Measurements from ENCODE around the gene NCAPD2.

Gene NCAPD2

GRCh38 chr12:6560501-6561205 is 66.8 kb downstream of the NCAPD2 start:
- Histone ChIP-seq H3K9ac (ENCODE audit: low read length) (peak overlapping the region; percentile 29), H2AFZ (ENCODE audit: low read depth, low read length) (no peak overlapping the region), H3K23ac (ENCODE audit: low read length in 2 of 2) (no peak overlapping the region), H3K18ac (ENCODE audit: low read depth in 1 of 2, low read length in 2 of 2) (no peak overlapping the region), H3K4me2 (ENCODE audit: low read length, poor library complexity, severe bottlenecking) (no peak overlapping the region), H3K27me3 (ENCODE audit: control insufficient read depth in 1 of 2, insufficient read depth in 1 of 2, low read length in 2 of 2) (no peaks in the 10 kb centered on the region), H3K14ac (ENCODE audit: low read length in 2 of 2) (no peak overlapping the region), H3K27ac (ENCODE audit: low read length, poor library complexity, severe bottlenecking) (no peak overlapping the region), H3K36me3 (ENCODE audit: control insufficient read depth in 1 of 2, insufficient read depth in 2 of 2, low read depth in 1 of 2, low read length in 2 of 2) (peaks cover 66 to 76% of the 10 kb centered on the region in 2 experiments), H3K4ac (ENCODE audit: low read depth in 1 of 2, low read length in 2 of 2) (no peak overlapping the region), H2BK15ac (ENCODE audit: low read depth, poor library complexity, severe bottlenecking) (no peak overlapping the region), H3K79me1 (replicated peaks; ENCODE audit: low read length, poor library complexity, severe bottlenecking) (peaks cover 41% of the 10 kb centered on the region), H2BK12ac (ENCODE audit: low read length in 2 of 2) (no peak overlapping the region), H4K91ac (ENCODE audit: low read length) (peak overlapping the region; percentile 27), H2AK5ac (ENCODE audit: low read length, severe bottlenecking) (no peak overlapping the region), H3K4me1 (ENCODE audit: control insufficient read depth, insufficient read depth, low read depth, low read length) (peaks cover 2% of the 10 kb centered on the region), H2BK5ac (ENCODE audit: low read depth, low read length, poor library complexity, severe bottlenecking) (no peak overlapping the region), H2BK120ac (ENCODE audit: low read depth, low read length) (no peak overlapping the region), H3K9me3 (ENCODE audit: control insufficient read depth, low read length) (no peaks in the 10 kb centered on the region), H3K4me3 (ENCODE audit: insufficient read depth in 1 of 2, low read depth in 1 of 2, low read length in 2 of 2) (no peak overlapping the region), H4K8ac (ENCODE audit: low read length) (no peak overlapping the region)
- no peak for DNase-seq
- WGBS, result 96% methylated on average over 12 of the region's 13 CpGs

DNA sequence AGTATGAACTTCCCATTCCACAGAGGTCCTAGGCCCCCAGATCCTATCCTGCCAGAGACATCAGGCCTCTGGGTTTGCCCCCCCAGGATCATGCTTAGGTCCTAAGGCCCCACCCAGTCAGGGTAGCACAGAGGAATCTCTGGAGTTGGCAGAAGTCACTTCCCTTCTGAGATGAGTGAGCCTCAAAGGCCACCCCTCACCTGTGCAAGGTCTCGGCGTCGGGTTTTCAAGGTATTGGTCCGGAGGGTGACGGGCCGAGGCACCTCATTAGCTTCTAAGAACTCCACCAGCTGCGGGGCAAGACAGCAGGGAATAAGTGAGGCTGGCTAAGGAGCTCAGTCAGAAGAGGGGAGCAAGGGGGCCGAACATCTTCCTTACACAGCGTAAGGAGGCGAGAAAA is 69.0 kb downstream of the NCAPD2 start:
- Histone ChIP-seq H3K36me3 (ENCODE audit: control insufficient read depth in 1 of 2, insufficient read depth in 2 of 2, low read depth in 1 of 2, low read length in 2 of 2) (peaks cover 61 to 75% of the 10 kb centered on the region in 2 experiments), H2BK15ac (ENCODE audit: low read depth, poor library complexity, severe bottlenecking) (no peak overlapping the region), H3K4me3 (ENCODE audit: insufficient read depth in 1 of 2, low read depth in 1 of 2, low read length in 2 of 2) (no peak overlapping the region), H3K23ac (ENCODE audit: low read length in 2 of 2) (no peak overlapping the region), H3K9me3 (ENCODE audit: control insufficient read depth, low read length) (no peaks in the 10 kb centered on the region), H3K14ac (ENCODE audit: low read length in 2 of 2) (no peak overlapping the region), H3K27ac (ENCODE audit: low read length, poor library complexity, severe bottlenecking) (no peak overlapping the region), H3K4me2 (ENCODE audit: low read length, poor library complexity, severe bottlenecking) (no peak overlapping the region), H3K27me3 (ENCODE audit: control insufficient read depth in 1 of 2, insufficient read depth in 1 of 2, low read length in 2 of 2) (no peaks in the 10 kb centered on the region), H3K79me1 (replicated peaks; ENCODE audit: low read length, poor library complexity, severe bottlenecking) (peaks cover 38% of the 10 kb centered on the region), H2BK120ac (ENCODE audit: low read depth, low read length) (no peak overlapping the region), H3K18ac (ENCODE audit: low read depth in 1 of 2, low read length in 2 of 2) (no peak overlapping the region), H2BK5ac (ENCODE audit: low read depth, low read length, poor library complexity, severe bottlenecking) (no peak overlapping the region), H2AFZ (ENCODE audit: low read depth, low read length) (no peak overlapping the region), H2BK12ac (ENCODE audit: low read length in 2 of 2) (no peak overlapping the region), H4K8ac (ENCODE audit: low read length) (no peak overlapping the region), H3K9ac (ENCODE audit: low read length) (peak overlapping the region; percentile 18), H3K4me1 (ENCODE audit: control insufficient read depth, insufficient read depth, low read depth, low read length) (peaks cover 5% of the 10 kb centered on the region), H4K91ac (ENCODE audit: low read length) (no peak overlapping the region), H3K4ac (ENCODE audit: low read depth in 1 of 2, low read length in 2 of 2) (no peak overlapping the region), H2AK5ac (ENCODE audit: low read length, severe bottlenecking) (no peak overlapping the region)
- WGBS, result over 99% methylated on average over 10 of the region's 10 CpGs
- no peak for DNase-seq

DNA sequence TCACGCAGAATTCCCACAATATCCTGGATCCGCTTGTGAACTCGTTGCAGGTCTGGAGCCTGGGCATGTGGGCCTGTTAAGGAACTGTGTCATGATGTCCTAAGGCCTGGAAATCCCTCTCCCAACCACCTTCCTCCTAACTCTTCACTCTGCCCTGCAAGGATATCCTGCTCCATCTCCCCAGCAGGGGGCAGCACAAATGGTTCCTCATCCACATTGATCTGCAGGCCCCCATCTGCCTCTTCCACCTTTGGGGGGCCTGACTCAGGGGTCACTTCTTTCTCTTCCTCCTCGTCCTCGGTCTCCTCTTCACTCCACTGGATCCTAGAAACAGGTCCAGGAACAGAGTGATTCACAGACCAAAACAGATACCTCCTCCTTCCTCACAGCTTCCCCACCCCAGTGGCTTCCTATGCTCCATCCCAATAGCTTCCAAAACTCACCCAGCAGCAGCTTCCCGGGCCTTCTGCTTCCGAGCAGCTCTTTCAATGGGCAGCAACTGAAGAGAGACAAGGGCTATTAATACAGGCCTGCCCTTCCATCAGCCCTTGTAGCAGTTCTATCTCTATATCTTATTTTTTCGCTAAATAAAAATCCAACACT is 69.6 kb downstream of the NCAPD2 start:
- peaks cover 5% of the 10 kb centered on the region for H3K4me1 ChIP-seq (ENCODE audit: control insufficient read depth, insufficient read depth, low read depth, low read length)
- H2BK120ac ChIP-seq (ENCODE audit: low read depth, low read length), result no peak overlapping the region
- no peaks in the 10 kb centered on the region for H3K27me3 ChIP-seq (ENCODE audit: control insufficient read depth in 1 of 2, insufficient read depth in 1 of 2, low read length in 2 of 2)
- H3K9ac ChIP-seq (ENCODE audit: low read length), result no peak overlapping the region
- H2BK5ac ChIP-seq (ENCODE audit: low read depth, low read length, poor library complexity, severe bottlenecking), result no peak overlapping the region
- no peak overlapping the region for H3K4me3 ChIP-seq (ENCODE audit: insufficient read depth in 1 of 2, low read depth in 1 of 2, low read length in 2 of 2)
- no peak overlapping the region for H4K8ac ChIP-seq (ENCODE audit: low read length)
- H3K4me2 ChIP-seq (ENCODE audit: low read length, poor library complexity, severe bottlenecking), result no peak overlapping the region
- no peak overlapping the region for H2BK12ac ChIP-seq (ENCODE audit: low read length in 2 of 2)
- H3K18ac ChIP-seq (ENCODE audit: low read depth in 1 of 2, low read length in 2 of 2), result no peak overlapping the region
- H2AK5ac ChIP-seq (ENCODE audit: low read length, severe bottlenecking), result no peak overlapping the region
- no peak overlapping the region for H2BK15ac ChIP-seq (ENCODE audit: low read depth, poor library complexity, severe bottlenecking)
- no peak overlapping the region for H3K4ac ChIP-seq (ENCODE audit: low read depth in 1 of 2, low read length in 2 of 2)
- H3K36me3 ChIP-seq (ENCODE audit: control insufficient read depth in 1 of 2, insufficient read depth in 2 of 2, low read depth in 1 of 2, low read length in 2 of 2), result peaks cover 58 to 74% of the 10 kb centered on the region in 2 experiments
- no peak overlapping the region for H3K14ac ChIP-seq (ENCODE audit: low read length in 2 of 2)
- no peak overlapping the region for H3K23ac ChIP-seq (ENCODE audit: low read length in 2 of 2)
- H4K91ac ChIP-seq (ENCODE audit: low read length), result no peak overlapping the region
- WGBS, result 89% methylated on average over 8 of the region's 8 CpGs
- H3K27ac ChIP-seq (ENCODE audit: low read length, poor library complexity, severe bottlenecking), result no peak overlapping the region
- no peaks in the 10 kb centered on the region for H3K9me3 ChIP-seq (ENCODE audit: control insufficient read depth, low read length)
- DNase-seq, result peak; percentile 71
- H2AFZ ChIP-seq (ENCODE audit: low read depth, low read length), result no peak overlapping the region
- H3K79me1 ChIP-seq (replicated peaks; ENCODE audit: low read length, poor library complexity, severe bottlenecking), result peaks cover 38% of the 10 kb centered on the region

GRCh38 chr12:6567112-6567670 is 73.3 kb downstream of the NCAPD2 start:
- Histone ChIP-seq H3K27me3 (ENCODE audit: control insufficient read depth in 1 of 2, insufficient read depth in 1 of 2, low read length in 2 of 2) (no peaks in the 10 kb centered on the region), H3K36me3 (ENCODE audit: control insufficient read depth in 1 of 2, insufficient read depth in 2 of 2, low read depth in 1 of 2, low read length in 2 of 2) (peaks cover 57 to 69% of the 10 kb centered on the region in 2 experiments), H3K9ac (ENCODE audit: low read length) (peak overlapping the region; percentile 95), H3K23ac (ENCODE audit: low read length in 2 of 2) (no peak overlapping the region), H3K4me3 (ENCODE audit: insufficient read depth in 1 of 2, low read depth in 1 of 2, low read length in 2 of 2) (peak overlapping the region in 1 of 2 experiments; percentile 89), H3K79me1 (replicated peaks; ENCODE audit: low read length, poor library complexity, severe bottlenecking) (peaks cover 25% of the 10 kb centered on the region), H2BK120ac (ENCODE audit: low read depth, low read length) (no peak overlapping the region), H3K14ac (ENCODE audit: low read length in 2 of 2) (no peak overlapping the region), H2BK5ac (ENCODE audit: low read depth, low read length, poor library complexity, severe bottlenecking) (no peak overlapping the region), H2BK15ac (ENCODE audit: low read depth, poor library complexity, severe bottlenecking) (no peak overlapping the region), H2AFZ (ENCODE audit: low read depth, low read length) (no peak overlapping the region), H3K18ac (ENCODE audit: low read depth in 1 of 2, low read length in 2 of 2) (no peak overlapping the region), H3K27ac (ENCODE audit: low read length, poor library complexity, severe bottlenecking) (no peak overlapping the region), H3K9me3 (ENCODE audit: control insufficient read depth, low read length) (no peaks in the 10 kb centered on the region), H3K4me1 (ENCODE audit: control insufficient read depth, insufficient read depth, low read depth, low read length) (peaks cover 12% of the 10 kb centered on the region), H2BK12ac (ENCODE audit: low read length in 2 of 2) (no peak overlapping the region), H4K8ac (ENCODE audit: low read length) (no peak overlapping the region), H2AK5ac (ENCODE audit: low read length, severe bottlenecking) (no peak overlapping the region), H3K4me2 (ENCODE audit: low read length, poor library complexity, severe bottlenecking) (peak overlapping the region; percentile 73), H3K4ac (ENCODE audit: low read depth in 1 of 2, low read length in 2 of 2) (no peak overlapping the region), H4K91ac (ENCODE audit: low read length) (no peak overlapping the region)
- WGBS, result 59% methylated on average over 6 of the region's 8 CpGs
- peak; percentile 32 for DNase-seq

Measured in mesenchymal stem cell (in vitro differentiated cells and primary cell).